ENCODE results near the gene SMPX. TPM values are rescaled to one million over a fixed set of nuclear protein-coding genes. Genes with fewer than 3 reads are reported as not detected.
A peak's percentile ranks its signal among the peaks of the same experiment; 100 is the strongest.

SMPX gene
- total RNA-seq, 1 donor from 2014 or later: not detected

DNA sequence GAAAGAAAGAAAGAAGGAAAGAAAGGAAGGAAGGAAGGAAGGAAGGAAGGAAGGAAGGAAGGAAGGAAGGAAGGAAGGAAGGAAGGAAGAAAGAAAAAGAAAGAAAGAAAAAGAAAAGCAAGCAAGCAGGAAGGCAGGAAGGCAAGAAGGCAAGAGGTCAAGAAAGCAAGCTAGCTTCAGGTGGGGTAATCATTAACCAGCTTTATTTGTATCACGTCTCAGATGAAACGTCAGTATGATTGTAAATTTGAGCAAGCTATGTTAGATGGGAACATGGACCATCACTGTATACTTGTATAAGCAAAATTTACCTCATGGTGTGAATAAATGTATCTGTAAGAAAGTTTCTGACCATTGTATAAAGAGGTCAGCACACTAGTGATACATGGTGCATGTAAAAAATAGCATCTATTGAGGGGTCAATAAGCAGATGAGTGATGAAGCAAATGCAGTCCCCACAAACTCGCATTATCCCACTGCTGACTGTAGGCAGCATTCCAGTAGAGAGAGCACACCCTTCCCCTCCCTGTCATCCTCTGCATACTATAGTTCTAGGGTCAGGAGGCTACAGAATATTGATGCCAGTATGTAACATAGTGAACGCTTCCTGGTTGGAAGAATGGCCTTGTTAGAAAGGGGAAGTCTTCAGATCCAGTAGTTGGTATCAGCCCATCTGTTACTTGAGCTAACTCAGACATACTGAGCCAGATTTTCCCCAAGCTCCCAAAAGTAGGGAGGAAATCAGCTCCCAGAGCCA is 83.3 kb downstream of the SMPX start:
- Histone ChIP-seq H4K20me1 (ENCODE audit: insufficient read depth, low read length) (no peaks in the 10 kb centered on the region), H3K4me2 (ENCODE audit: low read length) (no peak overlapping the region), H3K9me3 (ENCODE audit: insufficient read depth, low read depth, low read length) (no peaks in the 10 kb centered on the region), H3K36me3 (ENCODE audit: insufficient read depth, low read length) (no peaks in the 10 kb centered on the region), H3K4me1 (ENCODE audit: insufficient read depth, low read length) (no peaks in the 10 kb centered on the region), H3K27me3 (ENCODE audit: insufficient read depth, low read length) (no peaks in the 10 kb centered on the region), H3K27ac (ENCODE audit: low read depth, low read length) (no peak overlapping the region), H3K79me2 (ENCODE audit: insufficient read depth, low read length) (no peaks in the 10 kb centered on the region), H3K4me3 (ENCODE audit: insufficient read depth, low read depth, low read length) (no peak overlapping the region), H3K9ac (ENCODE audit: low read length) (no peak overlapping the region), H2AFZ (ENCODE audit: low read depth, low read length) (no peak overlapping the region)
- H3K4me1 Mint-ChIP-seq (ENCODE audit: low read depth, unreplicated experiment): no peaks in the 10 kb centered on the region
- TF ChIP-seq EZH2 (IDR thresholded peaks at IDR 0.05; ENCODE audit: insufficient read depth, low read length): no peak
- TF ChIP-seq, protein P1, sequence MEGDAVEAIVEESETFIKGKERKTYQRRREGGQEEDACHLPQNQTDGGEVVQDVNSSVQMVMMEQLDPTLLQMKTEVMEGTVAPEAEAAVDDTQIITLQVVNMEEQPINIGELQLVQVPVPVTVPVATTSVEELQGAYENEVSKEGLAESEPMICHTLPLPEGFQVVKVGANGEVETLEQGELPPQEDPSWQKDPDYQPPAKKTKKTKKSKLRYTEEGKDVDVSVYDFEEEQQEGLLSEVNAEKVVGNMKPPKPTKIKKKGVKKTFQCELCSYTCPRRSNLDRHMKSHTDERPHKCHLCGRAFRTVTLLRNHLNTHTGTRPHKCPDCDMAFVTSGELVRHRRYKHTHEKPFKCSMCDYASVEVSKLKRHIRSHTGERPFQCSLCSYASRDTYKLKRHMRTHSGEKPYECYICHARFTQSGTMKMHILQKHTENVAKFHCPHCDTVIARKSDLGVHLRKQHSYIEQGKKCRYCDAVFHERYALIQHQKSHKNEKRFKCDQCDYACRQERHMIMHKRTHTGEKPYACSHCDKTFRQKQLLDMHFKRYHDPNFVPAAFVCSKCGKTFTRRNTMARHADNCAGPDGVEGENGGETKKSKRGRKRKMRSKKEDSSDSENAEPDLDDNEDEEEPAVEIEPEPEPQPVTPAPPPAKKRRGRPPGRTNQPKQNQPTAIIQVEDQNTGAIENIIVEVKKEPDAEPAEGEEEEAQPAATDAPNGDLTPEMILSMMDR (IDR thresholded peaks at IDR 0.05; ENCODE audit: insufficient read depth, low read depth, low read length): no peak
- DNase-seq (ENCODE audit: low read depth): no peak
- FAIRE-seq: peak; percentile 13
- no peak overlapping the region for H3K4me3 Mint-ChIP-seq (ENCODE audit: unreplicated experiment)
- H3K27me3 Mint-ChIP-seq (ENCODE audit: low read depth, unreplicated experiment): no peaks in the 10 kb centered on the region
- H3K27ac Mint-ChIP-seq (ENCODE audit: unreplicated experiment): no peak overlapping the region
- H3K9me3 Mint-ChIP-seq (ENCODE audit: unreplicated experiment): no peaks in the 10 kb centered on the region
- no peaks in the 10 kb centered on the region for H3K36me3 Mint-ChIP-seq (ENCODE audit: low read depth, unreplicated experiment)

DNA sequence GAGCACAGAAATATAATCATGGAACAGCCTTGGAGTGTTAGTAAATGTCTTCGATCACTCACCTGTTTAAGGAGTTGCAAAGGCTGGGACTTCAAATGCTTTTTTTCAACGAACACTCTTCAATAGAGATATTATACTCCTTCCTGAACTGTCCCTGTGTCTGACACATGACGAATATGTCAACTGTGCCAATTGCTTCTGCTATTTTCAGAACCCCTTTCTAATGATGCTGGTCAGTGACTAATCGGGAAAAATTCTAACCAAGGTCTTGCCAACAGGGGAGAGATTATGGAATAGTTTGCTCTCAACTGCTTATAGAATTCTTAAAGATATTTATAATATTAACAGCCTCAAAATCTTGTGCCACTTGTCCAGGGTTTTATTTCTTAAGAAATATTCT is 91.2 kb downstream of the SMPX start:
- H3K9me3 ChIP-seq (ENCODE audit: insufficient read depth, low read depth, low read length): no peaks in the 10 kb centered on the region
- DNase-seq (ENCODE audit: low read depth) (peak; percentile 30), FAIRE-seq (peak; percentile 69)
- no peaks in the 10 kb centered on the region for H3K36me3 ChIP-seq (ENCODE audit: insufficient read depth, low read length)
- Mint-ChIP-seq H3K4me3 (ENCODE audit: unreplicated experiment) (no peak overlapping the region), H3K4me1 (ENCODE audit: low read depth, unreplicated experiment) (peaks cover 4% of the 10 kb centered on the region), H3K27ac (ENCODE audit: unreplicated experiment) (no peak overlapping the region), H3K27me3 (ENCODE audit: low read depth, unreplicated experiment) (no peaks in the 10 kb centered on the region), H3K36me3 (ENCODE audit: low read depth, unreplicated experiment) (no peaks in the 10 kb centered on the region), H3K9me3 (ENCODE audit: unreplicated experiment) (no peaks in the 10 kb centered on the region)
- no peak overlapping the region for H3K4me3 ChIP-seq (ENCODE audit: insufficient read depth, low read depth, low read length)
- no peaks in the 10 kb centered on the region for H3K4me1 ChIP-seq (ENCODE audit: insufficient read depth, low read length)
- H3K79me2 ChIP-seq (ENCODE audit: insufficient read depth, low read length): no peaks in the 10 kb centered on the region
- TF ChIP-seq, protein P1 (IDR thresholded peaks at IDR 0.05; ENCODE audit: insufficient read depth, low read depth, low read length): no peak
- TF ChIP-seq EZH2 (IDR thresholded peaks at IDR 0.05; ENCODE audit: insufficient read depth, low read length): no peak
- no peak overlapping the region for H2AFZ ChIP-seq (ENCODE audit: low read depth, low read length)
- H4K20me1 ChIP-seq (ENCODE audit: insufficient read depth, low read length): no peaks in the 10 kb centered on the region
- no peak overlapping the region for H3K9ac ChIP-seq (ENCODE audit: low read length)
- H3K27ac ChIP-seq (ENCODE audit: low read depth, low read length): no peak overlapping the region
- no peaks in the 10 kb centered on the region for H3K27me3 ChIP-seq (ENCODE audit: insufficient read depth, low read length)
- no peak overlapping the region for H3K4me2 ChIP-seq (ENCODE audit: low read length)

DNA sequence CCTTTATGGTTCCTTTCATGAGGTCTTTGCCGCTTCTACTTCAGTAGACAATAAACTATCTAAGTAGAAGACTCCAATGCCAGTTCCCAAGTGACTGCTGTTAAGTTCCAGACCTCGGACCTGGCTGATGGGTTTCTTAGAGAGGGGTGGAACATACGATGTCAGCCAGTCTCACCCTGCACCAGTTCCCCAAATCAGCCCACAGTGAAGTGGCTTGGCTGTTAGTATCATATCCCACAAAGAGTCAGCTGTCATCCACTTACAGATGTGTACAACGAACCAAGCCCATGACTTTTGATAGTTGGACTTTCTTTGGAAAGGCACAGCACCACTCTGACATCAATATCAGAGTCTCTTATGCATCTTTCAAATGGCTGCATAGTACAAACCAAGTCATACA is 91.7 kb downstream of the SMPX start:
- Histone ChIP-seq H3K79me2 (ENCODE audit: insufficient read depth, low read length) (no peaks in the 10 kb centered on the region), H2AFZ (ENCODE audit: low read depth, low read length) (no peak overlapping the region), H3K4me2 (ENCODE audit: low read length) (no peak overlapping the region), H4K20me1 (ENCODE audit: insufficient read depth, low read length) (no peaks in the 10 kb centered on the region), H3K9me3 (ENCODE audit: insufficient read depth, low read depth, low read length) (no peaks in the 10 kb centered on the region), H3K4me3 (ENCODE audit: insufficient read depth, low read depth, low read length) (no peak overlapping the region), H3K27me3 (ENCODE audit: insufficient read depth, low read length) (no peaks in the 10 kb centered on the region), H3K4me1 (ENCODE audit: insufficient read depth, low read length) (no peaks in the 10 kb centered on the region), H3K36me3 (ENCODE audit: insufficient read depth, low read length) (no peaks in the 10 kb centered on the region), H3K9ac (ENCODE audit: low read length) (no peak overlapping the region), H3K27ac (ENCODE audit: low read depth, low read length) (no peak overlapping the region)
- DNase-seq (ENCODE audit: low read depth) (no peak), FAIRE-seq (peak; percentile 23)
- no peaks in the 10 kb centered on the region for H3K9me3 Mint-ChIP-seq (ENCODE audit: unreplicated experiment)
- H3K4me1 Mint-ChIP-seq (ENCODE audit: low read depth, unreplicated experiment): peaks cover 4% of the 10 kb centered on the region
- TF ChIP-seq, protein P1 (IDR thresholded peaks at IDR 0.05; ENCODE audit: insufficient read depth, low read depth, low read length): no peak
- no peak for TF ChIP-seq EZH2 (IDR thresholded peaks at IDR 0.05; ENCODE audit: insufficient read depth, low read length)
- H3K27ac Mint-ChIP-seq (ENCODE audit: unreplicated experiment): no peak overlapping the region
- no peak overlapping the region for H3K4me3 Mint-ChIP-seq (ENCODE audit: unreplicated experiment)
- no peaks in the 10 kb centered on the region for H3K36me3 Mint-ChIP-seq (ENCODE audit: low read depth, unreplicated experiment)
- H3K27me3 Mint-ChIP-seq (ENCODE audit: low read depth, unreplicated experiment): no peaks in the 10 kb centered on the region
